Stromal cell of bone marrow (primary cell): ENCODE data around the gene MSI2.

Source experiments
- DNase-seq: peaks from one replicate; pipeline ENCODE4 v3.0.0-alpha.2; 2012; ENCODE audit warnings: low read depth

MSI2 gene

GRCh38 chr17:57541049-57541448 is 284.7 kb downstream of the MSI2 start:
- no peak for DNase-seq

- DNase-seq = no peak
Observed at GRCh38 chr17:57541472-57542394, 285.4 kb downstream of the MSI2 start.

- no peak for DNase-seq
Observed at GRCh38 chr17:57542510-57542909, 286.2 kb downstream of the MSI2 start.

- DNase-seq = no peak
Observed at GRCh38 chr17:57543230-57543629, 286.9 kb downstream of the MSI2 start.

DNA sequence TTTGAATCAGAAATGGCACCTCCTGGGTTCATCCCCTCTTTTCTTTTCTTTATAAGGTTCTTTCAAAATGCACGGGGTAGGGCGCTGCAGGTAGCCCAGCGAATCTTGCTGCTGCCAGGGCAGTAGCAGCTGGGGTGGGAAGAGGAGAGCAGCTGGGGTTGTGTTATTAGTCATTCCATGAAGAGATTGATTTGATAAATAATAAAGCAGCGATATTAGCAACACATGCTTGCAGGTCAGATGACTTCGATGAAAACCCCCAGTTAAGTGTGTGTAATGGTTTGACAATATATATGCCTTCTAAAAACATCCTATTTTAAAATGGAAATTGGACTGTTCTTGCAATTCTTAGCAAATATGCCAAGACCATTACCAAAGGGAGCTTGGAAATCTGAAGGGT is 288.1 kb downstream of the MSI2 start:
- no peak for DNase-seq

GRCh38 chr17:57544834-57545463 is 288.6 kb downstream of the MSI2 start:
- DNase-seq = no peak

DNA sequence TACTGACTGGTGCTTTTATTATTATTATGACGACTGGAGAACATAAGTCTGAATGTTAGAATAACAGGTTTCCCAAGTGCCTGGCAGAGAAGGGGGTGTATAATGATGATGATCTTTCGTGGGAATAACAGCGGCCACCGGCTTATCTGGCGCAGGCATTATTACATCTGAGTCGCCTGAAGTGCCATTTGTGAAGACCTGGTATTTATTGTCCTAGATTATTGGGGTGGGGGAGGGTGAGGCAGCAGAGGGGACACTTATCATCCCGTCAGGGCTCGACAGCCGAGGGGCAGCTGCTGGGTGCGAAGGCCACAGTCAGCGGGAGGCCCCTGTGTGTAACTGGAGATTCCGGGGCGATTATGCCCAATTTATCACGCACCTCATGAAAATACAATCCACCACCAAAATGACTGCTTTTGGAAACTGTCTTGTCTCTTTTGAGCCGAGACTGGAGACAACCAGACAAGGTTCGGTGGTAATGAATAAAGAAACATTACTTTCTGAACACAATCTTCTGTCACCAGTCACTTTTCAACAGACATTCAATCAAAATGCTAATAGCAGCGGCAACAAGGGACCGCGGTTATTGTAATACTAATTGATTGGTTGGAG is 289.5 kb downstream of the MSI2 start:
- DNase-seq = no peak

DNA sequence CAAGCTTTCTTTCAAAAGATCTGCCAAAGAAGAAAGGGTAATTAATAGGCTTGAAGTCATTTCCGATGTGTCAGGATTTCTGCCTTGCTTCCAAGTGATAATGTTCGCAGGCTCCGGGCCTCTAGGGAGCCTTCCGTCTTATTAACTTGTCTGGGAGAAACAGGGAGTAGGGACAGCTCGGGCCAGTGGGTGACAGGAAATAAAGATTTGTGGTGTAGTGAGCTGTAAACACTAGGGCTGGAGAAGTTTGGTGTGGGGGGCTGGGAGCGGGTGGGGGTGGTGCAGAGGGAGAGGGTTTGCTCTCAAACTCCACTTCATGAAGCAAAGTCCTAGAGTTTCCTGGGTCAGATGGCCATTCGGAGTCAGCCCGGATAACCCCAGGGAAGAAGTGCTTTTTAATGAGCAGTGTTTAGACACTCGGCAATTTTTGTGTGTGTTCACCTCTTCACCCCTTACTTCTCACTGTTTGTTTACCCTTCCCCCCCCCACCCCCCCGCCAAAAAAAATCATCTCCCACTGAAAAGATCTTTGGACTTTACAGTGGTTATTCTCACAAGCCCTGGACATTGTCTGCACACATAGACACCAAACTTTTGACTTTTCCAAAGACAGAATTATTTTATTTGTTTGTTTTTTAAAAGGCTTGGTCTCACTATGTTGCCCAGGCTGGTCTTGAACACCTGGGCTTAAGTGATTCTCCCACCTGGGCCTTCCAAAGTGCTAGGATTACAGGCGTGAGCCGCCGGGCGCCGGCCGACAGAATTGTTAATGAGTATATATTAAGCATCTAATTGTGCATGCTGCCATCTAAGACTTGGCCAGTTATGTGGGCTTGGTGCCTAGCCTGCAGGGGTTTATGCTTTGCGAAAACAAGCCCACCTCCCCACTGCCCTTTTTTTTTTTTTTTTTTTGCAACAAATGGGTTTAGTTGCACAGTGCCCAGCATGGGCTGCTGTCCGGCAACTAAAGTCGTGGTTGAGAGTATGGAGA is 292.4 kb downstream of the MSI2 start:
- no peak for DNase-seq

GRCh38 chr17:57549468-57549867 is 293.1 kb downstream of the MSI2 start:
- no peak for DNase-seq

- DNase-seq = no peak
Observed at GRCh38 chr17:57550016-57550415, 293.7 kb downstream of the MSI2 start.

GRCh38 chr17:57550668-57551315 is 294.5 kb downstream of the MSI2 start:
- no peak for DNase-seq

DNA sequence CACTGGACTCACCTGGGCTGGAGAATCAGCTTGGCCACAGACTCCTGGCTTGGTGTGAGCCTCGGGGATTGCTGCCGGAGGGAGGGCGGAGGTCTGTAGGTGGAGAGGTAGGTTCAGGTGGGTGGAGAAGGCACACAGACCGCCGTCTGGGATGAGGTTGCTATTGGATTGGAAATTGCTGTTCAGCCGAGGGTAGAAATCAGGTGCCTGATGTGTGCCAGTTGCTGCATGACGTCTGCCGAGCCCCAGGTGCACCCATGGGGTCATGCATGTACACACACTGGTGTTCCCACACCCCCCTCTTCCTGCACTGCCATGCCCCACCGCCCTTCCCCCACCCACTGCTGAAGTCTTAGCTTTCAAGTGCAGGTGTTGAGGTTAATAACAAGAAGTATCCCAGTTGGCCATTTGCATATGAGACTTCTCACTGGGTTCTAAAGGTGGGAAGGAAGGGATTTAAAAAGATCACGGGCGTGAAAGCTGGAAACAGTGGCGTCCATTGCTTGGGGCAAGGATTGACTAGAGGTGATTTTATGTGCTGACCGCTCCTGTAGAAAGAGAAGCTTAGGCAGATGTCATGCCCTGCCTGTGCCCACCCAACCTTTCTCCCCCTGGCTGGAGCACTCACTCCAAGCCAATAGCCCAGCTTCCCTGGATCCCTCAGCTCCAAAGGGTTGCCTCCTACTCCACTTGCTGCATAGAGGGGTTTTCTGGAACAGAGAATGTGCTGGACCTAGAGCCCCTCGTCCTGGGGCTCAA is 295.2 kb downstream of the MSI2 start:
- no peak for DNase-seq

DNA sequence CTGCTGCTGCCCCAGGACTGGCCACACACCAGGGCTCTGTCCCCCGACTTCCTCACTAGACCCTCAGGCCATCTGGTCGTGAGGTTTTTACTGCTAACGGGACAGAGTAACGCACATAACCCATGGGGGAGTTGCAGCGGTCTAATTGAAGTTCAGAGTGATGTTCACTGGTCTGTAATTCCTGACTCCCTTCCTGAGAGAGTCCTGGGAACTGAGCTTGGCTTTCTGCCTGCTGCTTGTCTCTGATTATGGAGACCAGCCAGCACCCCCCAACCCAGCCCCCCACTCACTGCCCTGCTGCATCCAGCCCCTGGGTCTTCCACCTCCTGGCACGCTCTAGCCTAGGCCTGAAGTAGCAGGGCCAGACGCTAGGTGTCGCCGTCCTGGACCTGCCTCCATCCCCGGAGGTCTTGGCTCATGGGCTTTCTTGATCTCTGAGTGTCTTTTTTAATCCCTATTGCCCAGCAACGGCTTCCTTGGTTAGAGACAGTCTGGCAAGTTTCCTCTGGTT is 295.8 kb downstream of the MSI2 start:
- DNase-seq = no peak

GRCh38 chr17:57553526-57553925 is 297.2 kb downstream of the MSI2 start:
- no peak for DNase-seq

- no peak for DNase-seq
Observed at GRCh38 chr17:57553991-57554825, 297.9 kb downstream of the MSI2 start.

DNA sequence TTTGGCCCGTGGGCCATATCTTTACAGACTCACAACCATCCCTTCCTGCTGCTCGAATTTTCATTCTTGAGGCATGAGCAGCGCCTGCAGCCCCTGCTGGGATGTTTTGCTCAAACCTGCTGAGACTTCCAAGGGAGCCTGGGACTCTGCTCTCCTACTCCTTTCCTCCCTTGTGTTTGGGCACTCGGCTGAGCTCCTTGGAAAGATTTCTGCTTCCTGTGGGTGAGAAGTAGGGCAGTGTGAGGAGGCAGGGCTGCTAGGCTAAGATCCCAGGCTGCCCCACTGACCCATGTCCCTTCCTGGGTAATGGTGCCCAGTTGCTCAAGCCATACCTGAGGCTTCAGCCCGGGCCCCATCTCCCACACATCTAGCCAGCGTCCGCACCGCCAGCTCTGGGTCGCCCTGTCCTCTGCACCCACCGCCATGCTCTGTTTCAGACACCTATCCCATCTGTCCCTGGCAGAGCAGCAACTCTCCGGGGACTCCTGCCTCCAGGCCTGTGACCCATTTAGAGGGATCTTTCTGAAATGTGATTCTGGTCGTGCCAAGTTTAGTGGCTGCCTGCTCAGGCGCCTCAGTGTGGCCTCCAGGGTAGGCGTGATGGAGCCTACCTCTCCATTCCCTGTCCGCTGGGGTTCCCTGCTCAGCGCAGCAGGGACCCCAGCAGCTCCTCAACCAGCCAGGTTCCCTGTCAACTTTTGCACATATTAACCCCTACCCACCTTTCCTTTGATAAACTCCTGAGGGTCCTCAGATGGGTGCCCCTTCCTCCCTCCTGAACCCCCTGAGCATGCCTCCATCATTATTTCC is 298.7 kb downstream of the MSI2 start:
- no peak for DNase-seq

DNA sequence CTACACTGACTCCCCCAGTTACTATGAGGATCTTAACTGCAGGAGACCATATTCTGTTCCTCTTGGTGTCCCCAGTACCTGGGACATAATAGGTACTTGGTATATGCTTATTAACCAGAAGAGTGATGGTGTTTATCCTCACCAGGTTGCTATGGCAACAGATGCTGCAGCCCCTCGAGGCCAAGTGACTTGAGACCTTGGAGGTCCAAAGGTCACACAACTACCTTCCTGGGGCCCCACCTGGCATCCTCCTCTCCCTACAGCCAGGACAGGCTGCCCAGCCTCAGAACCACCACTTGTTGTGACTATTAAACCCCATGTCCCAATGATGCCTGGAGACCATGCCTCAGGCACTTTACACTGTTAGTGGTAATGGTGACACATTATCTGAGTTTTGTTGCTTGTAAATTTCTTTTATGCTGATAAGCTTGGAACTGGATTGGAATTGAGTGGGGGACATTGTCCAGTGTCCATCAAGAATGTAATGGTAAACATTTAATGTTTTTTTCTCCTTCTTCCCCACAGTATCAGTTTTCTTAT is 299.4 kb downstream of the MSI2 start:
- DNase-seq = no peak

DNA sequence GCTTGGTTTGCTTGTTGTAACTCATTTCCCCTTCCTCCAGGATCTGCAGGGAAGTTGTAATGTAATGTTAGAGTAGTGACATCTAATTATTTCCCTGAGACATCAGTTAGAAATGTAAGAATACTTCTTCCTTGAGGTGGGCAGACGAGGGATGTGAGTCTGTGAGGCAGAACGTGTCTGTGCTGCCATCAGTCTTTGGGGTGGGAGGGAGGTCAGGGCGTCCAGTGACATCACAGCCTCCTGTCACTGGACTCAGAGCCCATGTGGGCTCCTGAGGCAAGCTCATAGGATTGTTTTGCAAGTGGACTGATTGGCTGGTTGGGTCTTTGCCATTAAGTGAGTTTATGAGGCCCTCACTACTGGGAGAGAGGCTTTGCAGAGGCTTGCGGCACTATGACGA is 300.0 kb downstream of the MSI2 start:
- no peak for DNase-seq
